H1 (cell line): ENCODE results near the gene RPP25. TPM values are rescaled to one million over a fixed set of nuclear protein-coding genes. Genes with fewer than 3 reads are reported as not detected.

ENCODE experiments used
- CTCF ChIA-PET: fragments of 300-600 bp; sonication (Branson Sonifier 250); formaldehyde crosslinking; loops from one replicate; lab custom pipeline; 2021; ENCODE audit not compliant: partially characterized antibody; lab: Charles Lee
- POLR2A ChIA-PET: fragments of 300-600 bp; sonication (Branson Sonifier 250); formaldehyde crosslinking; loops from one replicate; lab custom pipeline; 2021; ENCODE audit warnings: inconsistent platforms; ENCODE audit not compliant: partially characterized antibody; lab: Charles Lee
- DNase-seq, 2 experiments: peaks; one replicate each; pipeline versions ENCODE4 v3.0.0 to v3.0.0-alpha.2; 2010 to 2022; ENCODE audit warnings: low spot score in 2 of 2, low read depth in 1 of 2, mixed read lengths in 1 of 2
- FAIRE-seq: peaks from 2 replicates; lab custom pipeline; 2011; peaks lifted over from hg19 to GRCh38; lab: Jason Lieb, UNC
- H2AFZ ChIP-seq: 2 replicates; pipeline ENCODE4 v1.8.1; 2012; ENCODE audit warnings: low read length, inconsistent platforms
- H2AK5ac ChIP-seq: 2 replicates; pipeline ENCODE4 v1.6.1; 2013; ENCODE audit warnings: low read depth, low read length
- H2BK120ac ChIP-seq: replicated peaks from 2 replicates; pipeline ENCODE3; 2013; ENCODE audit warnings: low read depth, low read length, inconsistent platforms
- H2BK12ac ChIP-seq: 2 replicates; pipeline ENCODE4 v1.6.1; 2013; ENCODE audit warnings: low read depth, low read length
- H2BK15ac ChIP-seq: 2 replicates; pipeline ENCODE4 v1.6.1; 2013; ENCODE audit warnings: low read length
- H2BK20ac ChIP-seq: 2 replicates; pipeline ENCODE4 v1.6.1; 2013; ENCODE audit warnings: low read length
- H2BK5ac ChIP-seq: 2 replicates; pipeline ENCODE4 v1.6.1; 2013; ENCODE audit warnings: low read depth, low read length
- H3K14ac ChIP-seq: 2 replicates; pipeline ENCODE4 v1.6.1; 2013; ENCODE audit warnings: inconsistent platforms; ENCODE audit not compliant: insufficient read length
- H3K18ac ChIP-seq: 2 replicates; pipeline ENCODE4 v1.6.1; 2013; ENCODE audit warnings: low read length; ENCODE audit errors: extremely low read depth
- H3K23ac ChIP-seq: 2 replicates; pipeline ENCODE4 v1.6.1; 2013; ENCODE audit warnings: inconsistent platforms; ENCODE audit not compliant: insufficient read length
- H3K23me2 ChIP-seq: 2 replicates; pipeline ENCODE4 v1.6.1; 2013; ENCODE audit warnings: low read depth, low read length
- H3K27ac ChIP-seq: 2 replicates; pipeline ENCODE4 v1.6.1; 2011; ENCODE audit warnings: low read depth, low read length, inconsistent platforms
- H3K27me3 ChIP-seq, 4 experiments: replicated peaks in 1 of 4; 1 replicate in 1 of 4; 2 replicates in 3 of 4; pipeline versions ENCODE4 v1.6.1 to v1.8.1; 2011 to 2013; ENCODE audit warnings: low read length in 3 of 4, mild to moderate bottlenecking in 3 of 4, inconsistent platforms in 2 of 4, mixed read lengths in 2 of 4, moderate library complexity in 1 of 4; ENCODE audit not compliant: control insufficient read depth in 3 of 4, insufficient read depth in 3 of 4; ENCODE audit errors: extremely low read depth in 1 of 4
- H3K36me3 ChIP-seq, 4 experiments: 2 replicates each; pipeline versions ENCODE4 v1.6.1 to v1.8.1; 2011 to 2013; ENCODE audit warnings: mild to moderate bottlenecking in 4 of 4, low read length in 3 of 4, moderate library complexity in 2 of 4, control low read depth in 1 of 4, inconsistent platforms in 1 of 4; ENCODE audit not compliant: insufficient read depth in 4 of 4, control insufficient read depth in 2 of 4
- H3K4ac ChIP-seq: replicated peaks from 2 replicates; pipeline ENCODE3; 2013; ENCODE audit warnings: low read length, low read depth, mixed read lengths, inconsistent platforms; ENCODE audit not compliant: insufficient read length
- H3K4me1 ChIP-seq, 4 experiments: replicated peaks in 1 of 4; 1 replicate in 1 of 4; 2 replicates in 3 of 4; pipeline versions ENCODE4 v1.6.1 to v1.8.1; 2011 to 2013; ENCODE audit warnings: low read length in 3 of 4, inconsistent platforms in 2 of 4, mixed read lengths in 1 of 4; ENCODE audit not compliant: insufficient read depth in 4 of 4, control insufficient read depth in 3 of 4
- H3K4me2 ChIP-seq, 2 experiments: 2 replicates each; pipeline versions ENCODE4 v1.6.1 to v1.8.1; 2011 to 2013; ENCODE audit warnings: low read depth in 2 of 2, low read length in 2 of 2, control low read depth in 1 of 2, inconsistent platforms in 1 of 2, mild to moderate bottlenecking in 1 of 2; ENCODE audit not compliant: insufficient read depth in 1 of 2
- H3K4me3 ChIP-seq, 4 experiments: fragments of 200-600, 300-600 bp in 1 of 4; sonication (generic), shearing (Covaris generic), sonication (Bioruptor Twin) in 1 of 4; 2 replicates each; pipeline versions ENCODE4 v1.5.1 to v1.8.1; 2011 to 2016; ENCODE audit warnings: low read length in 4 of 4, low read depth in 3 of 4, control low read depth in 2 of 4, inconsistent platforms in 2 of 4, mild to moderate bottlenecking in 2 of 4, mixed read lengths in 1 of 4, moderate library complexity in 1 of 4; ENCODE audit not compliant: insufficient read depth in 2 of 4; ENCODE audit errors: extremely low read depth in 1 of 4
- H3K56ac ChIP-seq: replicated peaks from 2 replicates; pipeline ENCODE3; 2013; ENCODE audit warnings: low read depth, mild to moderate bottlenecking, mixed read lengths, low read length, inconsistent platforms; ENCODE audit not compliant: insufficient read length
- H3K79me1 ChIP-seq: 2 replicates; pipeline ENCODE4 v1.6.1; 2013; ENCODE audit warnings: low read depth, low read length, control low read depth
- H3K79me2 ChIP-seq, 2 experiments: 2 replicates each; pipeline versions ENCODE4 v1.6.1 to v1.8.1; 2012 to 2013; ENCODE audit warnings: low read length in 2 of 2, mild to moderate bottlenecking in 2 of 2, inconsistent platforms in 1 of 2; ENCODE audit not compliant: insufficient read depth in 2 of 2, control insufficient read depth in 1 of 2
- H3K9ac ChIP-seq, 4 experiments: replicated peaks in 1 of 4; 1 replicate in 1 of 4; 2 replicates in 3 of 4; pipeline versions ENCODE4 v1.6.1 to v1.8.1; 2011 to 2013; ENCODE audit warnings: low read depth in 3 of 4, low read length in 3 of 4, control low read depth in 2 of 4, mild to moderate bottlenecking in 2 of 4, moderate library complexity in 2 of 4, inconsistent platforms in 1 of 4; ENCODE audit errors: extremely low read depth in 1 of 4
- H3K9me3 ChIP-seq, 2 experiments: 2 replicates each; pipeline versions ENCODE4 v1.6.1 to v1.8.1; 2012 to 2013; ENCODE audit warnings: mild to moderate bottlenecking in 2 of 2, moderate library complexity in 2 of 2, control low read depth in 1 of 2, inconsistent platforms in 1 of 2, low read depth in 1 of 2, low read length in 1 of 2, mixed read lengths in 1 of 2; ENCODE audit not compliant: insufficient read depth in 2 of 2
- H4K20me1 ChIP-seq, 2 experiments: replicated peaks in 1 of 2; 2 replicates each; pipeline versions ENCODE3 to v1.8.1; 2011 to 2013; ENCODE audit warnings: inconsistent platforms in 2 of 2, low read length in 2 of 2, mild to moderate bottlenecking in 1 of 2; ENCODE audit not compliant: insufficient read depth in 2 of 2, control insufficient read depth in 1 of 2
- H4K5ac ChIP-seq: 2 replicates; pipeline ENCODE4 v1.6.1; 2013; ENCODE audit warnings: low read length, low read depth, mixed read lengths, inconsistent platforms; ENCODE audit not compliant: insufficient read length
- H4K8ac ChIP-seq: 2 replicates; pipeline ENCODE4 v1.8.0; 2013; ENCODE audit warnings: mild to moderate bottlenecking, moderate library complexity, low read length, inconsistent platforms; ENCODE audit not compliant: insufficient read depth; ENCODE audit errors: extremely low read depth
- H4K91ac ChIP-seq: replicated peaks from 2 replicates; pipeline ENCODE3; 2013; ENCODE audit warnings: low read length, mixed read lengths, inconsistent platforms; ENCODE audit not compliant: insufficient read length
- BRCA1 ChIP-seq: IDR thresholded peaks from 2 replicates; pipeline ENCODE4 v1.6.1; 2012; ENCODE audit warnings: low read depth, low read length, improper control_type of control experiment
- CBX8 ChIP-seq: fragments of 300-800, 300-1000 bp; sonication (generic); IDR thresholded peaks from 2 replicates; pipeline ENCODE4 v1.7.1; 2016; ENCODE audit warnings: low read depth, low read length, borderline replicate concordance
- CTBP2 ChIP-seq: IDR thresholded peaks from 2 replicates; pipeline ENCODE4 v1.7.0; 2011; ENCODE audit warnings: borderline replicate concordance, mild to moderate bottlenecking, moderate library complexity, mixed read lengths, low read length; ENCODE audit not compliant: insufficient read depth, insufficient read length
- GTF2F1 ChIP-seq: IDR thresholded peaks from 2 replicates; pipeline ENCODE4 v1.6.1; 2012; ENCODE audit warnings: low read depth, low read length, improper control_type of control experiment, borderline replicate concordance
- NRF1 ChIP-seq: IDR thresholded peaks from 2 replicates; pipeline ENCODE4 v1.6.1; 2011; ENCODE audit warnings: mild to moderate bottlenecking, low read depth, low read length, improper control_type of control experiment
- POU5F1 ChIP-seq: IDR thresholded peaks from 2 replicates; pipeline ENCODE4 v1.6.1; 2011; ENCODE audit warnings: low read depth, mild to moderate bottlenecking, low read length, moderate library complexity
- RAD21 ChIP-seq, 2 experiments: IDR thresholded peaks in 1 of 2; conservative IDR thresholded peaks in 1 of 2; 2 replicates each; pipeline ENCODE4 v1.6.1; 2011; ENCODE audit warnings: low read depth in 2 of 2, low read length in 2 of 2, improper control_type of control experiment in 1 of 2, inconsistent platforms in 1 of 2, mild to moderate bottlenecking in 1 of 2, moderate library complexity in 1 of 2
- SIRT6 ChIP-seq: IDR thresholded peaks from one replicate; pipeline ENCODE4 v1.7.1; 2012; ENCODE audit warnings: low read length, inconsistent platforms
- TAF7 ChIP-seq: optimal IDR thresholded peaks from 2 replicates; pipeline ENCODE3; 2011; ENCODE audit warnings: low read depth, mild to moderate bottlenecking, inconsistent platforms, low read length, moderate library complexity, borderline replicate concordance
- WGBS, 2 experiments: shearing (Covaris generic) in 1 of 2; methylation state at CpG; one replicate each; pipeline versions ENCODE4 v1.1.6 to v1.1.7; 2013 to 2015; ENCODE audit warnings: low lambda C conversion rate in 2 of 2, mixed read lengths in 2 of 2, inconsistent platforms in 1 of 2, low coverage in 1 of 2, missing lambda C conversion rate in 1 of 2; ENCODE audit not compliant: insufficient replicate concordance in 2 of 2, insufficient coverage in 1 of 2, insufficient read length in 1 of 2; ENCODE audit errors: extremely low coverage in 1 of 2, missing lambda C conversion rate in 1 of 2; 5-methylcytosine and 5-hydroxymethylcytosine counted together
- polyA plus RNA-seq, 7 experiments: library from polyadenylated mRNA; depleted of rRNA in 3 of 7; stranded (reverse) in 5 of 7; unstranded in 2 of 7; fragments of >200 nt in 5 of 7; fragments of 200-250 nt in 2 of 7; gene quantifications; 1 replicate in 5 of 7; 2 replicates in 1 of 7; 4 replicates in 1 of 7; pipeline versions ENCODE4 v1.2.1 to v1.2.3, GENCODE V29; 2011 to 2013; ENCODE audit warnings: missing spikeins in 2 of 7, mixed read lengths in 2 of 7
- total RNA-seq: library from RNA; stranded (reverse); fragmentation: NEBNext Ultra II Directional; extraction: Animal tissue kit (Norgen Biotek cat#: 25700); gene quantifications from 2 replicates; pipeline ENCODE4 v1.2.1, GENCODE V29; 2021
- TF ChIP-seq, protein P1 (sequence below): IDR thresholded peaks from 2 replicates; pipeline ENCODE4 v1.6.1; 2011; ENCODE audit warnings: low read length, improper control_type of control experiment

The RPP25 gene
- total and polyA plus RNA-seq, 2 of the 8 experiments (the other 6 are each of a cell fraction or from before 2014, with no cell fraction given), result 17.4 to 19.8 TPM

DNA sequence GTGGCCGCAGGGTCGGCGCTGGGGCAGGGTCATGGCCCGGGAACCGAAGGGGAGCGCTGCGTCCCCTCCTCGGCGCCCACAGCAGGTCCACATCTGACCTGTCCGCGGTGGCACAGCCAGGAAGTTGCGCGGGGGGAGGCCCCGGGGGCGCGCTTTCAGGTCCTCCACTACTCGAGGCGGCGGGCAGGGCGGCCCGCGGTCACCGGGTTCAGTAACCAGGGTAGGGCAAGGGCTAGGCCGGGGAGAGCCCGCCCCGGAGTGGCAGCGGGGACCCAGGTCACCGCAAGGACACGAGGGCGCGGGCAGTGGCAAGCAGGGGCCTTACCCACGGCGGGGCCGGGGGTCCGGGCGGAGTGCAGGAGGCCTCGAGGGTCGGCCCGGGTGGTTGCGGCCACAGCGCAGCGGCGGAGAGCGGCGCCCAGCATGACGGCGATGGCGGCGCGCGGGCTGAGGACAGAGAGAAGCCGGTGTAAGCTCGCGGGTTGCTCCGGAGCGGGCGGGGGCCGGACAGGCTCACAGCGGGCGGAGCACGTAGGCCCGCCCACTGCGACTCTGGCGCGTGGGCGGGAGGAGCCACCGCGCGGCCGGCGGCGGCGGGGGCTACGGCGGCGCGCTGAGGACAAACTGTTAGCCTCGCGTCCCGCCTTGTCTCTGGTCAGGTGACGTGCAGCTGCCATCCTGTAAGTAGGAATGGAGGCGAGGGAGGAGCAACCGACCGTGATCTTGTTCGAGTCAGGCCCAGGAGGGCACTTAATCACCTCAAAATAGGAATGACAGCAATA is 18.8 kb downstream of the RPP25 start, which contains the start of gene COX5A:
TSS of gene COX5A (minus strand) at position 484 of the 782 bp plus-strand sequence. CDS start at position 425, 59 bp downstream.
- Histone ChIP-seq H3K23me2 (peaks cover 3% of the 10 kb centered on the region; the same call in 1 of the 2 replicates), H2BK20ac (no peak within 1 kb of the TSS), H3K79me2 (peaks cover 8 to 45% of the 10 kb centered on the region in 2 experiments), H3K27me3 (no peaks in the 10 kb centered on the region), H3K4me1 (no peaks in the 10 kb centered on the region), H3K4ac (peak within 1 kb of the TSS; percentile 94), H2BK12ac (0 out of 2 replicates have a peak within 1 kb of the TSS, but pooled peaks have one; percentile 60), H2BK5ac (peak within 1 kb of the TSS; percentile 75), H3K56ac (peak within 1 kb of the TSS; percentile 59), H2AFZ (peak within 1 kb of the TSS; percentile 48; the same call in 1 of the 2 replicates), H3K4me2 (peak within 1 kb of the TSS; percentile 66 to 67), H3K23ac (peak within 1 kb of the TSS; percentile 99), H4K20me1 (peaks cover 1 to 3% of the 10 kb centered on the region in 2 experiments), H3K79me1 (no peaks in the 10 kb centered on the region), H2AK5ac (no peak within 1 kb of the TSS), H3K18ac (peak within 1 kb of the TSS; percentile 83), H3K4me3 (peak within 1 kb of the TSS; percentile 84 to 91 (median 86)), H3K27ac (peak within 1 kb of the TSS; percentile 93; the same call in 1 of the 2 replicates), H4K8ac (peak within 1 kb of the TSS; percentile 97), H3K9ac (peak within 1 kb of the TSS; percentile 87 to 95 (median 88)), H4K5ac (peak within 1 kb of the TSS; percentile 86), H3K9me3 (no peaks in the 10 kb centered on the region), H2BK15ac (no peak within 1 kb of the TSS), H3K36me3 (no peaks in the 10 kb centered on the region; a peak in 1 of 8 replicates), H2BK120ac (no peak within 1 kb of the TSS), H4K91ac (peak within 1 kb of the TSS; percentile 91), H3K14ac (no peak within 1 kb of the TSS)
- FAIRE-seq (no peak), DNase-seq (peak; percentile 87 to 90)
- 2% methylated on average over 72 of the region's 85 CpGs; no CpG with 5 or more reads in 1 of the 2 experiments for WGBS, 2 experiments
- ChIA-PET CTCF (interaction anchor here (0.8 to 2.4 kb wide), 4 partner anchors 13 to 52 kb away, joined by 3 to 14 read pairs (median 6); partner anchors contain the start of gene RPP25), POLR2A (interaction anchor here (0.5 to 4.1 kb wide), 16 partner anchors 10 to 1203 kb away, joined by 3 to 29 read pairs (median 4); partner anchors contain the start of genes FAM219B, RPP25, SCAMP5 and ULK3)
- TF ChIP-seq GTF2F1, result no peak
- no peak for TF ChIP-seq BRCA1
- TF ChIP-seq RAD21 (IDR thresholded peaks at IDR 0.05 in 1 of 2, conservative IDR thresholded peaks at IDR 0.05 in 1 of 2; ENCODE audit: low read depth in 2 of 2, low read length in 2 of 2), result no peak
- no peak for TF ChIP-seq CTBP2
- no peak for TF ChIP-seq CBX8
- TF ChIP-seq NRF1, result no peak
- TF ChIP-seq TAF7, result no peak
- TF ChIP-seq POU5F1, result no peak
- no peak for TF ChIP-seq SIRT6
- TF ChIP-seq, protein P1, sequence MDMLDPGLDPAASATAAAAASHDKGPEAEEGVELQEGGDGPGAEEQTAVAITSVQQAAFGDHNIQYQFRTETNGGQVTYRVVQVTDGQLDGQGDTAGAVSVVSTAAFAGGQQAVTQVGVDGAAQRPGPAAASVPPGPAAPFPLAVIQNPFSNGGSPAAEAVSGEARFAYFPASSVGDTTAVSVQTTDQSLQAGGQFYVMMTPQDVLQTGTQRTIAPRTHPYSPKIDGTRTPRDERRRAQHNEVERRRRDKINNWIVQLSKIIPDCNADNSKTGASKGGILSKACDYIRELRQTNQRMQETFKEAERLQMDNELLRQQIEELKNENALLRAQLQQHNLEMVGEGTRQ, result peak; percentile 82
